HG03280 (cell line): ENCODE results near the gene SNORC.

ENCODE experiments used
- ATAC-seq: cut with Tn5 transposase; IDR thresholded peaks from one replicate; pipeline ENCODE4 v1.9.1; 2021; ENCODE audit warnings: mild to moderate bottlenecking, moderate library complexity; ENCODE audit not compliant: unreplicated experiment

The SNORC gene

DNA sequence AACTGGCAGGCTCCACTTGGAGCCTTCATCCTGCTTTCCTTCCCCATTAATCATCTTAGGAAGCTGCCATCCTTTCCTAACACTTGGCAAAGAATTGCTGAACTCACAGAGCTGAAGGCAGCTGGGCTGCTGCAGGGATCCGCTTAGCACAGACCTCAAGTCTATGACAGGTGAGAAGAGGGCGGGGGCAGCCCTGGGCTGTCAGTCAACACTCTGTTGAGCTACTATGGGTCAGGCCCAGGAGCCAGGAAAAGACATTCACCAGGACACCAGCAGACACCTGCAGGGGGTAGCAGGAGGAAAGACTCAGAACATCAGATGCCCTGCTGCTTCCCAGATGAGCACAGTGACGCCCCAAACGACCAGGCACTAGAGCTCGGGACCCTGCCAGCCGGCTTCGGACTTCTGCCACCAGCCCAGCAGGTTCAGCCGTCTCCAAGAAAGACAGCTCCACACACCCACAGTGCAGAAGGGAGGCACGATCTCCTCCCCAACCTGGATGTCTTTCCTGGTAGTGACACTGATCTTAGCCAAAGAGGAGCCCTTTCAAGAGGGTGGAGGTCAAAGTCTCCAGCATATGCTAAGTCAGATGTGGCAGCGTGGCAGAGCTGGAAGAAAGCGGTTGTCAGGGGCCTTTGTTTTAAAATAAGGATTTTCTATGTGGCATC is 55.2 kb downstream of the SNORC start:
- no peak for ATAC-seq

DNA sequence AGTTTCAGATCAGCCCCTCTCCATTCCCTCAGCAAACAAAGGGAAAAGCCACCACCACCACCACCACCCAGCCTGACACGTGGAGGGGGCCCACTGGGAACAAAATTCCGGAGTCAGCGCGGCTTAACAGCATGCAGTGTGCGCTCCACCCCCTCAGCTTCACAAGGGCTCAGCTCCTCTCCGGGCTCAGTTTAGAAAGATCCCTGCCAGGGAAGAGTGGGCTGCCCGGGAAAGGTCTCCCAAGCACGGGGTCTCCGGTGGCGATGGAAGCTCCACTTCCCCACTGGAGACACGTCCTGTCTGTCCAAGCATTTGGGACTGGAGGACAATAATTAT is 55.7 kb downstream of the SNORC start:
- ATAC-seq, result no peak

DNA sequence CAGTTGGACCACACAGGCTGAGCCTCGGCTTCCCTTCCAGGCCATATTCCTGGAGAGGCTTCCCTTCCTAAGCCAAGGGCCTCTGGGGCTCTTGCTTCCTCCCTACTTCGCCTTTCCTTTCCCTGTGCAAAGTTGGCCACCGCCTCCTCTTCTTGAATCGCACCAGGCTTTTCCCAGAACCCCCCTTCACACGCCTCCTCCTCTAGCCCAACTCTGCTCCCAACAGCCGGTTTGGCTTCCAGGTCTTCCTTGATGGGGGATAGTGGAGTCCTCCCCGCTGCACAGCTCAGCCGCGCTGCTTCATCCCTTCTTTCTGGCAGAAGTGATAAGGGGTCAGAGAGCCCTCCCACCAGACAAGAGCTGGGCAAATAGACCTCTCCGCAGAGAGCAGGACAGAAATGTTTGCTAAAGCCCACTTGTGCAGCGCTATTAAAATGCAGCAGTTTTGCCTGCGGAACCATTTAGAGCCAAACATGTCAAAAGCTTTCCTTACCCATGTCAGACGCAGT is 56.4 kb downstream of the SNORC start:
- ATAC-seq, result no peak

DNA sequence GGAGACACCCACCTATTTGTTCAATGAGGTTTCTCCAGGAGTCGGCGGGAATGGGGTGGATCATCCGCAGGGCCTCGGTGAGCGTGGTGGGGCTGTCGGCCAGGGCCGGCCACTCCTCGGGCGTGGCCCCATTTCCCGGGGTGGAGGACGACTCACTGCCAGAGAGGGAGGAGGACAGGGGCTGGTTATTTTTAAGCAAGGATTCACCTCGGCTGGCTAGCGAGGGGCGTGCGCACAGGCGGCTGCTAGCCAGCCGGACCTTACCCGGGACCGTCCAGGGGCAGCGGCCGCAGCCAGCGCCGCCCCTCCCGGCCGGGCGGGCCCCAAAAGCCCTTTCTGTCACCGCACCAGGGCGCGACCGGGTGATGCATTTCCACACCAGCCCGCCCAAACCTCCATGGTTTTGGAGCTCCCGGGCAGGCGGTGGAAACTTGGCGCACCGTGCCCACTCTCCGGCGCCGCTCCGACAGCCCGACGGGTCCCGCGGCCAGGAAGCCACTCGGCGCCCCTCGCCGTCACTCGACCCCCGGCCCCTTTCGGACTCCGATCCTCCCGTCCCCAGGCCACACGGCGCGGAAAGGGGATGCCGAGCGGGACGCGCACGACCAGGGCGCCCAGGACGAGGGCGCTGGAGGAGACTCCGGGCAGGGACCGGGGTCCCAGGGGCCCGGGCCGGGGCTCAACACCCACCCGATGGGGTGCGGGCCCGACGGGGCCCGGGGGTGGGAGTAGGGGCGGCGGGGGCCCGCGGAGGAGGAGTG is 57.1 kb downstream of the SNORC start:
- no peak for ATAC-seq

DNA sequence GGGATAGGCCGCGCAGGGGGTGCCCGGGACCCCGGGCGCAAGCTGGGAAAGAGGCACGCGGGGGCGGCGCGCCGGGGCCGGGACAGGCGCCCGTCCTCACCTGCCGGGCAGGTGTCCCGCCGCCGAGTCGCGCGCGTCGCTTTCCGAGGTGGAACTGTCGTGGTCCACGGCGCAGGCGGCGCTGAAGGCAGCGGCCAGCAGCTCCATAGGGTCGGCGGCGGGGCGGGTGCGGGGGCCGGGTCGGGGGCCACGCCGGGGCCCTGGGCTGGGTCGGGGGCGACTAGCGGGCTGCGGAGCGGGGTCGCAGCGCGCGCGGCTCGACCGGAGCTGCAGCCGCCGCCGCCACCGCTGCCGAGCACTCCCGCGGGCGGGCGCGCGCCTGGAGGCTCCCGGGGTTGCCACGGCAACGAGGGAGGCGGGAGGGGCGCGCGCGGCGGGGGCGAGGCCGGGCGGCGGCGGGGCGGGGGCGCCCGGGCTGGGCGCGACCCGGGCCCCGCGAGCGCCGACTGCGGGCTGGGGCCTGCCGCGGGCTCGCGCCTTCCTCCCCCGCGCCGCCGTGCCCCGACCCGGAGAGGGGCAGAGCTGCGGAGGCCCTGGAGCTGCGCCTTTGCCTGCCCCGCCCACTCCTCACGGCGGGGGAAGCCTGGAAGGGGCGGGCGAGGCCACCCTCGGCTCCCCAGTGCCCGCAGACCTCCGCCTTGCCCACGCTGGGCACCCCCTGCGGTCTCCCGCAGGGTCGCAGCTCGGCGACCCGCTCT is 57.9 kb downstream of the SNORC start:
- no peak for ATAC-seq
